Measurements from ENCODE around the gene GALNT15.

Gene GALNT15

GRCh38 chr3:16151109-16151508 is 23.4 kb upstream of the GALNT15 start:
- H3K4me3 ChIP-seq (ENCODE audit: low read depth, low read length), result no peak overlapping the region

DNA sequence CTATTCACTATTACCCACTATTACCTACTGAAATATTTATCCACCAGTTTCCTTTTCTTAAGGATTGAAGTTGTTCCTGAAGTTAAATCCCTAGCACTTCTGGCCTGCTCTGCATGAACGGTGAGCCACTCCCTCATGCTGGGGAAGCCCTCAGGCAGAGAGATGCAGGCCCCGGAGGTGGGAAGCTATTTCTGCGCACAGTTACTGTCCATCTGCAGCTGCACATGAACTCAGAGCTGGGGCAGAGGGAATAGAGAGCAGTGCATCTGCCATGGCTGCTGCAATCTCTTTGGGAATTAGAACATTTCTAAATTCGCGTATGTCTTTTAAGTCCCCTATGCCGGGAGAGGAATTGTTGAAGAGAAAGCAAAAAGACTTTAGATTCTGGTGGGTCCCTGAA is 6.3 kb upstream of the GALNT15 start:
- no peak overlapping the region for H3K4me3 ChIP-seq (ENCODE audit: low read depth, low read length)

GRCh38 chr3:16171009-16171408 is 3.5 kb upstream of the GALNT15 start:
- no peak overlapping the region for H3K4me3 ChIP-seq (ENCODE audit: low read depth, low read length)

DNA sequence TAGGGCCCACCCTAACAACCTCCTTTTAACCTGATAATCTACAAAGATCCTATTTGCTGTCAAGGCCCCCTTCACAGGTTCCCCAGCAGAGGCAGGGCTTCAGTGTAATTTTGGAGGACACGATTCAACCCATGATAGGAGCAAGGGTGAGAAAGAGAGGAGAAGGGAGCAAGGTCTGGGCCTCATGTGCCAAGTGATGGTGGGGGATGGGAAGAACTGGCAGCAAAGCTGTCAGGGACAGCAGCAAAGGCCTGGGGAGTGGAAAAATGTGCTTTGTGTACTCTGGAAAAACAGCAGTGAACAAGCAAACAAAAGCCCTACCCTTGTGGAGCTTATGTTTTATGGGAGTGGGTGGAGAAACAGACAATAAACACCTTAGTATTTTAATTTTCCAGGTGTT is 2.7 kb upstream of the GALNT15 start:
- H3K4me3 ChIP-seq (ENCODE audit: low read depth, low read length), result no peak overlapping the region

- no peak overlapping the region for H3K4me3 ChIP-seq (ENCODE audit: low read depth, low read length)
These were observed 1.0 kb upstream of the GALNT15 start for GRCh38 chr3:16173283-16174025.

DNA sequence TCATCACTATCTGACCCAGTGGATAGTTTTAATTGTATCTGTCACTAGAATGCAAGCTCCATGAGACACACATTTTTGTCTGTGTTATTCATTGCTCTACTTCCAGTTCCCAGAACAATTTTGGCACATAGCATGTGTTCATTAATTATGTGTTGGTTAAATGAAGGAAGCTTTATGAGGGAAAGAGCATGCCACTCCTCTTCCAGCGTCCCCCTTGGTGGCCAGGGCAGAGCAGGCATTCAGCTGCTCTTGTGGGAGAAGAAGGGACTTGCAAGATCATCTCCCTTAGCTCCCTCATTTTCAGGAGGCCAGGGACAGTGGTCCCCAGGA is 489 bp upstream of the GALNT15 start:
- H3K4me3 ChIP-seq (ENCODE audit: low read depth, low read length), result no peak overlapping the region

GRCh38 chr3:16174976-16175901 is 759 bp downstream of the GALNT15 start:
- no peak overlapping the region for H3K4me3 ChIP-seq (ENCODE audit: low read depth, low read length)

DNA sequence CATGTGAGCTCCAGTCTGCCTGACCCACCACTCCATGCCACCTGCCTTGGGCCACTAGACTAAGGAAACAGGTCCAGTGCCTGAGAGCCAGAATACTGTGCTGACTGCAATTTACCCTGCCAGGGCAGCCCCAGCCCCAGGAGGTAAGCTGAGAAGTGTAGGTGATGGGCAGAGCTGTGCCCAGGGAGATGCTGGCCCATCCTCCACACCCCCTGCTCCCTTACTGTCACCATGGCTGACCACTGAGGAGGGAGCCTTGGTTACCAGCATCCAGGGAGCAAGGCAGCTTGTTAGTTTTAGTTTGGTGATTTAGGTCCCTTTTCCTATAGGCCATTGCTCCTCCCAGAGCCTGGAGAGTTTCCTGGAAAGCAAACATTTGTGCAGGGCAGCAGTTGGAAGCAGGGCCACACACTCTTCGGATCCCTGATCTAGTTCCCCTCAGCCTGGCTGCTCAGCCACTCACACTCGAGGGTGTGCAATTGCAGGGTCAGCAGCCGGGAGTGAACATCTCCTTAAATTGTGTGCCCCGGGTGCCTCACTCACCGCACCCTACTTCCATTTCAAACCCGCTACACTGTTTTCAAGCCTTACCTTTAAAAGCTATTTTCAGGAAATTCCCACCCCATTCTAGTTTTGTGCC is 2.0 kb downstream of the GALNT15 start:
- H3K4me3 ChIP-seq (ENCODE audit: low read depth, low read length), result no peak overlapping the region

DNA sequence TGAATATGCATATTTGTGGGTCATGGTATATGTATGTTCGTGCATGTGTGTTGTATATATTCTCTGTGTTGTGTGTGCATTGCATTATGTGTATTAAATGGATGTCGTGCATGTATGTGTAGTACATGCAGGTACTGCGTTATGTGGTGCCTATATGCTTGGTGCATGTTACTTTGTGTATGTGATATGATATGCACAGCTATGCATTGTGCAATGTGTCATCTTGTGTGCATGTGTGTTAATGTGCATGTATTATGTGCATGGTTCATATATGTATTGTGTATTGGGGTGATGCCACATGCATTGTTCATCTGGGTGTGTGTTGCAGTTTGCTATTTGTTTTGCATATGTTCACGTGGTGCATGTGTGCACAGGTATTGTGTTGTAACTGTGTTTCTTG is 2.9 kb downstream of the GALNT15 start:
- no peak overlapping the region for H3K4me3 ChIP-seq (ENCODE audit: low read depth, low read length)

- no peak overlapping the region for H3K4me3 ChIP-seq (ENCODE audit: low read depth, low read length)
These were observed 3.6 kb downstream of the GALNT15 start for GRCh38 chr3:16177962-16178627.

DNA sequence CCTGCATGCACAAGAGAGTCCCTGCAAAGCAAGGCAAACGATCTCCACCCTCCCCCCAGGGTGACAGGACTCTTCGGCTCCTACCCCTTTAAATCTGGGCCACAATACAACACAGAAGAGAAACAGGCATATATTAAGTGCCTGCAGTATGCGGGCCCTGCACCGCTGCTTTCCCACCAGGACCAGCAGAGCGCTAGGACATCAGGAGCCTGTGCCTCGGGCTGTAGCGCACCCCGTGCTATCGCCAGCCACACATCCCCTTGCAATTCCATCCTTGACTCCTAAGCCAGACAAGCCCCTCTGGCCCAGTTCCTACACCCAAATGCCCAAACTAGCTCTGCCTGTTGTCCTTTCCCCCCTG is 4.1 kb downstream of the GALNT15 start:
- no peak overlapping the region for H3K4me3 ChIP-seq (ENCODE audit: low read depth, low read length)

GRCh38 chr3:16179261-16179660 is 4.8 kb downstream of the GALNT15 start:
- H3K4me3 ChIP-seq (ENCODE audit: low read depth, low read length), result no peak overlapping the region

- H3K4me3 ChIP-seq (ENCODE audit: low read depth, low read length), result no peak overlapping the region
These were observed 5.6 kb downstream of the GALNT15 start for GRCh38 chr3:16179771-16180736.

GRCh38 chr3:16180737-16181134 is 6.3 kb downstream of the GALNT15 start:
- no peak overlapping the region for H3K4me3 ChIP-seq (ENCODE audit: low read depth, low read length)

GRCh38 chr3:16181361-16181760 is 6.9 kb downstream of the GALNT15 start:
- H3K4me3 ChIP-seq (ENCODE audit: low read depth, low read length), result no peak overlapping the region

GRCh38 chr3:16182183-16182582 is 7.7 kb downstream of the GALNT15 start:
- no peak overlapping the region for H3K4me3 ChIP-seq (ENCODE audit: low read depth, low read length)

- H3K4me3 ChIP-seq (ENCODE audit: low read depth, low read length), result no peak overlapping the region
These were observed 8.1 kb downstream of the GALNT15 start for GRCh38 chr3:16182612-16183011.

GRCh38 chr3:16183082-16183481 is 8.6 kb downstream of the GALNT15 start:
- H3K4me3 ChIP-seq (ENCODE audit: low read depth, low read length), result no peak overlapping the region

- H3K4me3 ChIP-seq (ENCODE audit: low read depth, low read length), result no peak overlapping the region
These were observed 9.3 kb downstream of the GALNT15 start for GRCh38 chr3:16183601-16184270.

DNA sequence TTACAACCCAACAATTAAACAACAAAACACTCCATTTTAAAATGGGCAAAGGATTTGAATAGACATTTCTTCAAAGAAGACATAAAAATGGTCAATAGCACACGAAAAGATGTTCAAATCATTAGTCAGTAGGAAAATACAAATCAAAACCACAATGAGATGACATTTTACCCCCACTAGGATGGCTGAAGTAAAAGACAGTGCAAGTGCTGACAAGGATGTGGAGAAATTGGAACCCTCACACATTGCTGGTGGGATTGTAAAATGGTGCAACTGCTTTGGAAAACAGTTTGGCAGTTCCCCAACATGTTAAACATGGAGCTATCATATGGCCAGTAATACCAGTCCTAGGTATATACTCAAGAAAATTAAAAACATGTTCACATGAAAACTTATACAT is 11.6 kb downstream of the GALNT15 start:
- no peak overlapping the region for H3K4me3 ChIP-seq (ENCODE audit: low read depth, low read length)
